ENCODE measurements around the gene ICAM2.
A peak's percentile ranks its signal among the peaks of the same experiment; 100 is the strongest.
"Not testable (repeated sequence)": the region's sequence is repeated elsewhere in the genome, so short reads cannot be mapped to it uniquely, and the experiment has no call there.

Gene ICAM2

DNA sequence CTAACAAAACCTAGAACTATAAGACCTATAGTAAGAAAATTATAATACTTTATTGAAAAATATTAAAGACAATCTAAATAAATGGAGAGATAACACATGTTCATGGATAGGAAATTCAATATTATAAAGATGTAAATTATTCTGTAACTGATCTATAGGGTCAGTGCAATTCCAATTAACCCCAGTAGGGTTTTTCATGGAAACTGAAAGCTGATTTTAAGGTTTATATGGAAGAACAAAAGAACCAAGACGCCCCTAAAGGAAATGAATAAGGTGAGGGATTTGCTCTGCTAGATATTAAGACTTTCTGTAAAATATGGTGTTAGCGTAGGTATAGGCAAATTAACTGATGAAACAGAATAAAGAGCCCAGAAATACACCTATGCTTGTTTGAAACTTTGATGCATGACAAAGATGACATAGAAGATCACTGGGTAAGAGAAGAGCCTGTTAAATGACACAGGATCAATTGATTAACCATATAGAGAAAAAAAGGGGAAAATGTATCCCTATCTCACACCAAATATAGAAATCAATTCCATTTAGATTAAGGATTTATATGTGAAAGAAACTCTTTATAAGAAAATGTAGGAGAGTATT is 3.0 kb downstream of the ICAM2 start:
- H3K4me3 ChIP-seq (ENCODE audit: low read length): no peak overlapping the region
- no peak for DNase-seq (ENCODE audit: low read depth, low spot score)

DNA sequence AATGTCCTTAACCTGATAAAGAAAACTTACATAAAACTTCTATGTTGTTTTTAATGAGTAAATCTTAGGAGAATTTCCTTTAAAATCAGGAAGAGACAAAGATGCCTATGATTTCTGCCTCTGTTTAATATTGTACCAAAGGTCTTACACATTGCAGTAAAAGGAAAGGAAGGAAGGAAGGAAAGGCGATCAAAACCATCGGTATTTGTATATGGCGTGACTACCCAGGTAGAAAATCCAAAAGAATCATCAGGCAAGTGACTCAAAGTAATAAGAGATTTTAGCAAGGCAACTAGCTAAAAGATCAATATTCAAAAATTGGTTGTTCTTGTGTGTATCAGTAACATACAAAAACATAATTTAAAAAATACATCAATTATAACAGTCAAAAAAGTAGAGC is 3.5 kb downstream of the ICAM2 start:
- H3K4me3 ChIP-seq (ENCODE audit: low read length): peak overlapping the region; percentile 36
- no peak for DNase-seq (ENCODE audit: low read depth, low spot score)

DNA sequence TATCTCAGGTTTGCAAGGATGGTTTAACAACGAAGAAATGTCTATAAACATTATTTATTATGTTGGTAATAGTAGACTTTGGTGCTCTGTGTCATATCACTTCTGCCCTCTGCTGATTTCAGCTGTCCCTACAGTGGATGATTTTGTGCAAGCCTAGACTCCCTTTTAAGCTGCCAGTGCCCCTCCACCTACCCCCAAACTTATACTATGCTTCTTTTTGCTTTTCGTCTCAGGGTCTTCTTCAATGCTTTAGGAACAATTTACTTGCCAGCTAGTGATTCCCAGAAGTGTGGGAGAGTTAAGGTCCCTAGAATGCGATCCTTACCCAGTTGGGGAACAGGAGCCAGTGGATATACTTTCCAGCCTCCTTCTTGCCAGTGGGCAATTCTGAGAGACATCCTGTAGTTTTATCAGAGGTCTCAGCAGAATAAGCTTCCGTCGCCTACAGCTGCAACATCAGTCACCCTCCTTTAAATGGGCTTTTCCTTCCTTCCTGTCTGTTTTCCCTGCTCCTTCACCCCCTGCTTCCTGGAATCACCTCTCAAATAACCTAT is 4.1 kb downstream of the ICAM2 start:
- H3K4me3 ChIP-seq (ENCODE audit: low read length): peak overlapping the region; percentile 36

DNA sequence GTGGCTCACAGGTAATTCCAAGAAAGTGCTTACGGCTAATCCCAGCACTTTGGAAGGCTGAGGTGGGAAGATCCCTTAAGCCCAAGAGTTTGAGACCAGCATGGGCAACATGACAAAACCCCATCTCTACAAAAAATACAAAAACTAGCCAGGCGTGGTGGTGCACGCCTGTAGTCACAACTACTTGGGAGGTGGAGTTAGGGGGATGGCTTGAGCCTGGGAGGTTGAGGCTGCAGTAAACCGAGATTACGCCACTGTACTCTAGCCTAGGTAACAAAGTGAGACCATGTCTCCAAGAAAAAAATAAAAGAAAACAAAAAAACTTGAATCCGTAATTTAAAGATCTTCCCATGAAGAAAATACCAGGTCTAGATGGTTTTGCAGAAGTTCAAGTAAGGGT is 5.0 kb downstream of the ICAM2 start:
- no peak for DNase-seq (ENCODE audit: low read depth, low spot score)
- peak overlapping the region; percentile 2; the same call in 1 of the 2 replicates for H3K4me3 ChIP-seq (ENCODE audit: low read length)

More for the DNA sequence above, 4.1 kb downstream of the ICAM2 start:
- DNase-seq (ENCODE audit: low read depth, low spot score): no peak

DNA sequence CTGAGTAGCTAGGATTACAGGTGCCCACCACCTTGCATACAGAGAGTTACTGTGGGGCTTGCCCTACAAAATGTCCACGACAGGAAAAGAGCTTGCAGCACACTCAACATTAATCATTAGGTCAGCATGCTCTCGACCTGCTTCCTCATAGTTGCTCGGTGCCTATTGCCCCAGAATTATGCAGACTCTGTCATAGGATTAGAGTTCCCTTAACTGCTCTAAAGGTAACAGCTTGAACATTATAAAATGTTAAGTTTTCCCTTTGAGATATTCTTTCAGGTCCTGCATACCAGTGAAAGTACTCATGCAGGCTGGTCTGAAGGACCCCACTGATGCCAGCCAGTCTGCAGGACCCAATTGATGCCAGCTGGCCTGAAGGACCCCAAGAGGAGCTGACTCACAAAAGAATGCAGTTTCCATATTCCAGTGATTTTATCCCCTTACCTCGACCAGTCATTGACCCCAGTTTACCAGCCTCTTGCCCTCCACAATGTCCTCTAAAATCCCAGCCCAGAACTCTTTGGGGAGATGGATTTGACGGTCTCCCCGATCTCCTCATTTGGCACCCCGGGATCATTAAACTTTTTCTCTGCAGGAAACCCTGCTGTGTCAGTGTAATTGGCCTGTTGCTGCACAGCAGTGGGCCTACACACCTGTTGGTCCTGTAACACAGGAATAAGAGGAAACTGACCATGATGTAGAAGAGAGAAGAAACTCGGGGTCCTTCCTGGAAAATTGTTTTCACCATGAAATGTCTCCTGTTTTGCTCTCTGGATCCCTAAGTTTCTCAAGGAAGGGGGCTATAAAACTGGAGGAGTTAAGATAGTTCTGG is 10.6 kb downstream of the ICAM2 start:
- H3K4me3 ChIP-seq (ENCODE audit: low read length): no peak overlapping the region
- no peak for DNase-seq (ENCODE audit: low read depth, low spot score)

DNA sequence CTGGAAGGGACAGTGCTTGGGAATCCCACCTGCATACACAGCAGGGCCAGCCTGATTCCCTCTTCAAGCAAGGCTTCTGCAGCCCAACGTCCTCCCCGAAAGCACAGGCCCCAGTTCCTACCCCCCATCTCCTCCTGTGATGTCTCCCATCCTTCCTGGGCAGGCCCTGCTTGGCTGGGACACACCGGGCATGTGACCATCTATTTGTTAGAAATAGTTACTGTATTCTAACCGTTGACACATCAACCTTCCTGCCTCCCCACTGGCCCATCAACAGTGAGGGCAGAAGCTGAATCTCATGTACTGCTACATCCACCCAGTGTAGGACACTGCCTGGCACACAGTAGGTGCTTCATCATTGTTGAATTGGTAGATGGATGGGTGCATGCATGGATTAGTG is 11.6 kb downstream of the ICAM2 start:
- DNase-seq (ENCODE audit: low read depth, low spot score): no peak
- no peak overlapping the region for H3K4me3 ChIP-seq (ENCODE audit: low read length)

DNA sequence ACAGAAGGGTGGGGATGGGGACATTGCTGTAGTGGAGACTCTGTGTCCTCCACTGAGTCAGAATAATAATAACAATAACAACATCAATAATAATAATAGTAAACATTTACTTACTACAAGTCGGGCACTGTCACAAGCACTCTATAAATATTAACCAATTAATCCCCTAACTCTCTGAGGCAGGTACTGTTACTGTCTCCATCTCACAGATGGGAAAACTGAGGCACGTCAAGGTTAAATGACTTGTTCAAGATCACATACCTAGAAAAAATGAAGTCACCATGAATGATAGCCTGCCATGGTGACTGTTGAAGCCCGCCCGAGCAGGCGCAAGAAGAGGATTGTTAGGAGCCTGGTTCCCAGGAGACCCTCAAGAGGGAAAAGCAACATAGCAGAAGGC is 12.1 kb downstream of the ICAM2 start:
- no peak overlapping the region for H3K4me3 ChIP-seq (ENCODE audit: low read length)
- DNase-seq (ENCODE audit: low read depth, low spot score): no peak

DNA sequence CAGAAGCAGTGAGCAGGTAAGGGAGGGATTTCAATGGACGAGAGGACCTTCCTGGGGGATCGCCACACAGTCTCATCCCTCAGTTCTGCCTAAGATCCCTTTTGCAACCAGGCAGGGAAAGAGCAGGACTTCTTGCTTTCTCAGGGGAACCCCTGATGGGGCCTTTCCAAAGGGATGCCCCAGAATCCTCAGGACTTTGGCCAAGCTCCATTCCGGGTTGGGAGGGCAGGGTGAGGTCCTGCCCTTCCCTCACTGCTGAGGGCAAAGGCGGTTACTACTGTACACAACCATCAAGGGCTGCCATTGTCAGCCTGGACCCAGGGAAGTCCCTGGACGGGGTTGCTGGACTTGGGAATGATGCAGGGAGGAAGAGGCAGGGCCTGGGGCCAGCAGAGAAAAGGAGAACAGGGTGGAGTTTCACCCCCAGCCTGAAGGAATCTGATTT is 12.6 kb downstream of the ICAM2 start:
- DNase-seq (ENCODE audit: low read depth, low spot score): no peak
- no peak overlapping the region for H3K4me3 ChIP-seq (ENCODE audit: low read length)

DNA sequence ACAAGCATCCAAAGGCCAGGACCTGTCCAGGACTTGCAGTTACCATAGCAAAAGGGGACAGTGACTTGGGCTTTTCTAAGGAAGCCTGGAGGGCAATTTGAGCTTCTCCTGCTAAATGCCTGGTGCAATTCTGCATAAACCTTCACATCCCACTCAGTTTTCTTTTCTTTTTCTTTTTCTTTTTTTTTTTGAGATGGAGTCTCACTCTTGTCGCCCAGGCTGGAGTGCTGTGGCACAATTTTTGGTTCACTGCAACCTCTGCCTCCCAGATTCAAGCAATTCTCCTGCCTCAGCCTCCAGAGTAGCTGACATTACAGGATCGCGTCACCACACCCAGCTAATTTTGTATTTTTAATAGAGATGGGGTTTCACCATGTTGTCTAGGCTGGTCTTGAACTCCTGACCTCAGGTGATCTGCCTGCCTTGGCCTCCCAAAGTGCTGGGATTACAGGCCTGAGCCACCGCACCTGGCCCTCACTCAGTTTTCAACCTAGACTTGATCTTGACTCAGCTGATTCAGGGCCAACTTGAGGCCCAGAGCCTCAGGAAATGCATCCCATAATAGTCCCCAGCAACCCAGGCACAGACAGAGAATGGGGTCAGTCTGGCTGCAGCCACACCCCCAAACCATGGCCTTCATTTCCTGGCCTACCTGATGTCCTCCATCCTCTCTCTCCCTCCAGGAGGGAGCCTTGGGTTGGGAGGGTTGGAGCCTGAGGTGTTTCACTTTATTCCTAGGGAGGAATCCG is 13.2 kb downstream of the ICAM2 start:
- not testable (repeated sequence) for H3K4me3 ChIP-seq (ENCODE audit: low read length); DNase-seq (ENCODE audit: low read depth, low spot score)

DNA sequence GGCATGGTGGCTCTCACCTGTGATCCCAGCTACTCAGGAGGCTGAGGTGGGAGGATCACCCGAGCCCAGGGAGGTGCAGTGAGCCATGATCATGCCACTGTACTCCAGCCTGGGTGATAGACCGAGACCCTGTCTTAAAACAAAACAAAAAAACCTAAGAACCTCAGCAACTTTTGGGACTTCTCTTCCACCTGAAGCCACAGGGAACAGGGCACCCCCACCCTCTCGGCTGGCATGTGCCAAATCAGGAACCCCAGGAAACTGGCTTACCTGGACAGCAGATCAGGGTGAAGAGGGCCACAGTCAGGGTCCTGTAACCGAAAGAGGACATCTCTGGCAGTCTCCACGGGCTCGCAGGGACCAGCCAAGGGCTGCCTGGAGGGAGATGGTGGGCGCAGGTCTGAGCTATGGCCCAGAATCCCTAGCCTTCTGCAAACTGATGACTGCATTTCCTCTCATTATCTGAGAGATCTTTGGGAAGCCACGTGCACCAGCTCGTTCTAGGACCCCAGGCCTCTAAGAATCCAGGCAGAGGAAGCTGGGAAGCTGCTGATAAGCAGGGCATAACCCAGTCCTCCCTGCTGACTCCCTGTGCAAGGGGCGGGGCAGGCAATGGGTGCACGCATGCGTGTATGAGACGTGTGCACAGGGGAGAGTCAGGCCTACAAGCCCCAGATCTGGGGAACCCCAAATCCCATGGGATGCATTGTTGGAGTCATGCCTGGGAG is 13.9 kb downstream of the ICAM2 start:
- no peak for DNase-seq (ENCODE audit: low read depth, low spot score)
- no peak overlapping the region for H3K4me3 ChIP-seq (ENCODE audit: low read length)

DNA sequence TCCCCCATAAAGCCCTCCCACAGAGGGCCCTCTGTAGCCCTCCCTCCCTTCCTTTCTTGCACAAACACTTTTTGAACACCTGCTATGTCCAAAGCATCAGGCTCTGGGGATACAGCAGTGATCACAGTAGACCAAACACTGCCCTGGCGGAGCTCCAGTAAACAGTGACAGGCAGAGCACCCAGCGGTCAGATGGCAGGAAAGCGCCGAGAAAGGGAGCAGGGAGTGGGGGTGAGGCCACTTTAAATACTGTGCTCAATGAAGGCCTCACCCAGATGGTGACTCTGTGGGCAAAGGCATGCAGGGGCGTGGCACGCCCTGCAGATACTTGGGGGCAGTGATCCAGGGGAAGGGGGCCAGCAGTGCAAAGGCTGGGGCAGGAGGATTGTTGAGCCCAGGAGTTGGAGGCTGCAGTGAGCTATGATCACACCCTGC is 14.7 kb downstream of the ICAM2 start:
- no peak overlapping the region for H3K4me3 ChIP-seq (ENCODE audit: low read length)

DNA sequence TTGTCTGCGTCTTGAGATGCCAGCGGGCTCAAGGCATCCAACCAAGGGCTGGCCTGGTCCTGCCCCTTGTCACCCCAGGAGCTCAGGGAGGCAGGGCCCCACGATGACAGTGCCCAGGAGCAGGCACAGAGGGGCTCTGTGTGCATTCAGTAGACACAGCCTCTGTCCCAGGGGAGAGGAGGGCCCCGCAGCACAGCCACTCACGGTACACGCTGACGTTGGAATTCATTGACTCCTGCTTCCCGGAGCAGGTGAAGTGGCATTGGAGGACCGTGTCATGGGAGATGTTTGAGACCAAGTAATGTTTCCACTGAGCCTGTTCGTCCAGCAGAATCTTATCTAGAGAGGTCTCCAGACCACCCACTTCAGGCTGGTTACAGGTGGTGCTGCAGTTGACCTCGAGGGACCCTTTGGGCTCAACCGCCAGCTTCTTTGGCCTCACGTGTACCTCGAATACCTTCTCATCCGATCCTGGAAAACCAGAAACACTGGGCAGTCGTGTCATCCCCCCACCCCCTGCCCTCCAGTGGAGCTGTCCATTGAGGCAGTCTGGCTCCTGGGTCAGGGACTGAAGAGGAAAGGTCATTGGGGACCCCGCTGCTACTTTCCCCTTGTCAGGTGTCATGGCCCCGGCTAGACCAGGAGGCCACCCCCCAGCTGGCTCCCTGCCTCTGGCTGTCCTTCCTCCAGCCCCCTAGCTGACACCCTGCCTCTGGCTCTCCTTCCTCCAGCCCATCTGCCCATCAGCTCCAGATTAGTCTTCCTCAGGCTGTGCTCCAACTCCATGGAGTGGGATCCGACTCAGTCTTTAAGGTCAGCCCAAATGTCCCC is 15.3 kb downstream of the ICAM2 start:
- DNase-seq (ENCODE audit: low read depth, low spot score): no peak
- no peak overlapping the region for H3K4me3 ChIP-seq (ENCODE audit: low read length)

More for the DNA sequence above, 14.7 kb downstream of the ICAM2 start:
- DNase-seq (ENCODE audit: low read depth, low spot score): no peak

DNA sequence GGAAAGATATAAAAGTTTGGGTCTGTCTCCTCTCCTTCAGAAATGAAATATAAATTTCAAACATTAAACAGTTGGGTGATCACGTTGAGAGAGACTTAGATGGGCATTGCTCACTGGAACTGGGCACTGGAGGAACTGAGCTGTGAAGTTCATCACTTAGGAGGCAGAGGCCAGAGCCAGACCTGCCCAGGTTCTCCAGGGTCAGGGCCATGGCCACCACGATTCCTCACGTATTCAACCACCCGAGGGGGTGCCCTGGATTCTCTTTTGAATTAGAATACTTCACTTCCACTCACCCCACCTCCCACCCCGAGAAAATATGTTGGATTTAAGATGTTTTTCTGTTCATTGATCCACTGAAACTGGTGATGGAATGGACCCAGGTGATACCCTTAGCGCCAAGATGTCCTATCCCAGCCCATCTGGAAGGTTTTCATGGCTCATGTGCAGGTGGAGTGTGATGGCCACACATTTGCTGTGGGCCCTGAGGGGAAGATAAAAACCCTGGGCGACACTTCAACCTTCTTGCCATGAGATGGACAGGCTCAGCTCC is 16.1 kb downstream of the ICAM2 start:
- no peak for DNase-seq (ENCODE audit: low read depth, low spot score)
- H3K4me3 ChIP-seq (ENCODE audit: low read length): no peak overlapping the region

DNA sequence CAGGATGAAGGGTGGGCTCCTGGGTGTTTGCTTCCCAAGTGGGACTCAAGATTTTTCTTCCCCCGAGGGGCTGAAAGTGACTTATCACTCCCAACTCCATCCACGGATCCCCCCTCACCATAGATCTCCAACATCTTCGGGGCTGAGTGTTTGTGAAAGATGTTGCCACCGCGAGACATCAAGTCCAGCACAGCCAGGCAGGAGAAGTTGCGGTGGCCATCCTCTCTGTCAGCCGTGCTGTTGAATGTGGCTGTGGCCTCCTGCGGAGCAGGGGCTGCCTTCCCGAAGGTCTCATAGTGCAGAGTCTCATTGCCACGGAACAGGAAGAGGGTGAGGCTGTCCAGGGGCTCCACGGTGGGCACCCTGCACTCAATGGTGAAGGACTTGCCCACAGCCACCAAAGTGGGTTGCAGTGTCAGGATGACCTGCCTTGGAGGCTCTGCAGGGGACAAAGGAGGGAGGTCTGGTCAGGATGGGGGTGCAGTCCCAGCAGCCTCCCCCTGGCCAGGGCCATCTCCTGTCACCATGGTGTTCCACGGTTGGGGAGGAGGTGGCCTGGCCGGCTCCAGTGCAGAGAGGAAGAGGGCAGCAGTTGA is 16.8 kb downstream of the ICAM2 start:
- no peak overlapping the region for H3K4me3 ChIP-seq (ENCODE audit: low read length)
- no peak for DNase-seq (ENCODE audit: low read depth, low spot score)

DNA sequence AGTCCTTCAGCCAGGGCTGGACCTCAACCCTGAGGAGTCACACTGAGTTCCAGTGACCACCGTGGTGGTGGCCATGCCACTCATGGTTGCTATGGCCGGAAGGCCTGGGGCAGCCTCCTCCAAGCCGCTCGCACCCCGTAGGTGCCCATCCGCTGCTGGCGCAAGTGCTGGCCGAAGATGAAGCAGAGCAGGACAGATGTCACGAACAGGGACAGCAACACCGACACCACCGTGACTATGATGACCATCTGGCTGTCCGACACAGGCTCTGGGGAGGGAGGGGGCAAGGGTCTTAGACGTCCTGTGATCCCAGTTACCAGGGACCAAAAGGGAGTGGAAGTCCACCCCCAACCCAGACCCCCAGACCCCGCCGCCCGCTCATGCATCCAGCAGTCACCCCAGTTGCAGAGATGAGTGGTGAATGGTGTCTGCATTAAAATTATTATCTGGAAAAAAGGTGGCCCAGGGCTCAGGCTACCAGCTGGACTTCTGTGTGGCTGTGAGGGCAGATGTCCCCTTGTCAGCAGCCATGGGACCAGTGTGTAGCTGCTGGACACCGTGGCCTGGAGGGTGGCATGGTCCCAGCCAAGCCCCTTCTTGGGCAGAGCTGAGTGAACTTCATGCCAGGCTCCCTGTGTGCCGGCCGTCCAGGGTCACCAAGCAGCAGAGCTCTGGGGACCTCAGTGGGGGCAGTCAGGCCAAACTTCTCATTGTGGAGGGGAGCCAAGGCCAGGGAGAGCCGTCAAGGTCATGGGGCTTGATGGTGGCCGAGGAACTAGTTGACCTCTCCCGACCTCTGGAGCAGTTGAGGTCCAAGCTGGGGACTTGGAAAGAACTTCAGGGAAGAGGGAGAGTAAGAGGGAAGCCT is 17.5 kb downstream of the ICAM2 start:
- H3K4me3 ChIP-seq (ENCODE audit: low read length): no peak overlapping the region
- DNase-seq (ENCODE audit: low read depth, low spot score): no peak

DNA sequence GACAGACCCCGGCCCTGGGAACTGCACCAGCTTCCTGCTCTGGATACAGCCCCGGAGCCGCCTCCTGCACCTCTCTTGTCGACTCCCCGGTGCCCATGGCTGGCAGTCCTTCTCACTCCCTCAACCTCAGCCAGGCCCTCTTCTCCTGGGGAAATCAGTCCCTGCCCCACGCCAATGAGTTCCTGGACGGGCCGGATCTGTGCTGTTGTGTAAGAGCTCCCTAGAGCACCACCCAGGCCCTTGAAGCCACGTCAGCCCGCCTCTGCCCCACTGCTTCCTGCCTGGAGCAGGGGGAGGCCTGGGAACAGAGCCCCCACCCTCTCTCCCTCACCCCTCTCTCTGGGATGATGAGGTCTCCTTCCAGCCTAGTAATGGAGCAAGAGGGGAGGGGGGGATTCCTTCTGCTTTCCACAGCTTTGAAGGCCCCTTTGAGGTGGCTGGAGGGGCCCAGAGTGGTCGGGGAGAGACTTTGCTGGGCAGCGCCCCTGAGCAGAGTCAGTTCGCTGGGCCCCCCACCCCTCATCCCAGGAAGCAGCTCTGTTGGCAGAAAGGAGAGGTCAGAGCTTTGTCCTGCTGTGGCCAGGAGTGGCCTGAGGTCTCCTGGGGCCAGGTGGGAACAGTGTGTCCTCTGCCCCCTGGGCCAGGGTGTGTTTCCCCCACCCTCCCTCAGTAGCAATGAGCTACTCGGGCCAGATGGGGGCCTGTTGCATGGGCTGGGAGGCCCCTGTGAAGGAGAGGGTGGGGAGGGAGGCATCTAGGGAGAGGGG is 18.5 kb downstream of the ICAM2 start:
- DNase-seq (ENCODE audit: low read depth, low spot score): no peak
- H3K4me3 ChIP-seq (ENCODE audit: low read length): no peak overlapping the region
